Neural progenitor cell (in vitro differentiated cells): Measurements from ENCODE around the gene SIL1. TPM values are rescaled to one million over a fixed set of nuclear protein-coding genes. Genes with fewer than 3 reads are reported as not detected.
A peak's percentile ranks its signal among the peaks of the same experiment; 100 is the strongest.

Source experiments
- DNase-seq: peaks from one replicate; pipeline ENCODE4 v3.0.0-alpha.2; 2016; ENCODE audit warnings: low spot score
- H2AFZ ChIP-seq: fragments of 200-600 bp; sonication (generic); replicated peaks from 2 replicates; pipeline ENCODE4 v1.6.1; 2016; ENCODE audit warnings: antibody characterized with exemption
- H3F3A ChIP-seq: fragments of 200-600 bp; sonication (generic); 2 replicates; pipeline ENCODE4 v1.6.1; 2016; ENCODE audit warnings: antibody characterized with exemption, low read depth
- H3K27ac ChIP-seq: fragments of 200-600 bp; sonication (generic); 2 replicates; pipeline ENCODE4 v1.5.1; 2016; ENCODE audit warnings: mild to moderate bottlenecking
- H3K27me3 ChIP-seq: fragments of 200-600 bp; sonication (generic); 2 replicates; pipeline ENCODE4 v1.6.1; 2016; ENCODE audit warnings: mild to moderate bottlenecking, moderate library complexity
- H3K36me3 ChIP-seq: fragments of 200-600 bp; sonication (generic); 2 replicates; pipeline ENCODE4 v1.5.1; 2016
- H3K4me1 ChIP-seq: fragments of 200-600 bp; sonication (generic); 2 replicates; pipeline ENCODE4 v1.6.1; 2016; ENCODE audit warnings: mixed run types
- H3K4me2 ChIP-seq: fragments of 200-600 bp; sonication (generic); 2 replicates; pipeline ENCODE4 v1.6.1; 2016
- H3K4me3 ChIP-seq: fragments of 200-600 bp; sonication (generic); 2 replicates; pipeline ENCODE4 v1.5.1; 2016
- H3K79me2 ChIP-seq: fragments of 200-600 bp; sonication (generic); 2 replicates; pipeline ENCODE4 v1.6.1; 2016; ENCODE audit warnings: low read depth
- H3K9ac ChIP-seq: fragments of 200-600 bp; sonication (generic); 2 replicates; pipeline ENCODE4 v1.6.1; 2016
- H3K9me3 ChIP-seq: fragments of 200-600 bp; sonication (generic); 2 replicates; pipeline ENCODE4 v1.5.1; 2016; ENCODE audit warnings: low read depth
- H4K20me1 ChIP-seq: fragments of 200-600 bp; sonication (generic); 2 replicates; pipeline ENCODE4 v1.6.1; 2016; ENCODE audit warnings: low read depth
- H3K27ac Mint-ChIP-seq: 3 replicates; pipeline ENCODE4 v1.8.0; 2021; ENCODE audit warnings: mixed read lengths
- H3K27me3 Mint-ChIP-seq: 2 replicates; pipeline ENCODE4 v1.8.0; 2022; ENCODE audit warnings: low read depth, mild to moderate bottlenecking, inconsistent platforms, moderate library complexity, mixed read lengths; ENCODE audit not compliant: insufficient read depth
- H3K36me3 Mint-ChIP-seq: 3 replicates; pipeline ENCODE4 v1.8.0; 2021; ENCODE audit warnings: mixed read lengths
- H3K4me1 Mint-ChIP-seq: 3 replicates; pipeline ENCODE4 v1.8.0; 2021; ENCODE audit warnings: mixed read lengths
- H3K4me3 Mint-ChIP-seq: 3 replicates; pipeline ENCODE4 v1.8.0; 2021; ENCODE audit warnings: mild to moderate bottlenecking, moderate library complexity, mixed read lengths
- H3K9me3 Mint-ChIP-seq: 3 replicates; pipeline ENCODE4 v1.8.0; 2020; ENCODE audit warnings: mixed read lengths
- EZH2 ChIP-seq: fragments of 200-600 bp; sonication (generic); IDR thresholded peaks from 2 replicates; pipeline ENCODE4 v1.6.1; 2017; ENCODE audit warnings: antibody characterized with exemption, mild to moderate bottlenecking, moderate library complexity
- EZH2phosphoT487 ChIP-seq: fragments of 200-600 bp; sonication (generic); IDR thresholded peaks from 2 replicates; pipeline ENCODE4 v1.6.1; 2017; ENCODE audit warnings: antibody characterized with exemption
- total RNA-seq: library from RNA; depleted of rRNA; stranded (reverse); fragments of >200 nt; gene quantifications from 2 replicates; pipeline ENCODE4 v1.2.3, GENCODE V29; 2015; ENCODE audit warnings: low replicate concordance
- TF ChIP-seq, protein P1 (sequence below): fragments of 200-600 bp; sonication (generic); IDR thresholded peaks from 2 replicates; pipeline ENCODE4 v1.5.1; 2017; ENCODE audit warnings: antibody characterized with exemption, mild to moderate bottlenecking

Gene SIL1
- total RNA-seq, 1 donor from 2014 or later, result 5.5 TPM

DNA sequence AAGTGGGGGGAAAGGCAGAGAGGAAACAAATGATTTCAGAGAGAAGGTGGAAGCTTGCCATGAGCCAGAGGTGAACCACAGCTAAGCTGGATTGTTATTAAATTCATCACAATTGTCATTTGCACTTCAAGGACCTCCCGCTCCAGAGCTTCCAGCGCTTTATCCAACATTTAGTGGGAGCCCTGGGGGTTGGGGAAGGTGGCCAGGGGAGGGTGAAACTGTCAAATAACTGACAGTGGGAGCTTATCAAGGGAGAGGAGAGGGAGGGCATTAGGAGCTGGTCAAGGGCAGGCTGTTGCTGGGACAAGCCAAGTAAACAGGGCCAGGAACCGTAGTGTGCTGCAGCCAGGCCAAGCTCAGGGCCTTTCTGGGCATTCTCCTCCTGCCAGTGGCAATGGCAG is 71.5 kb downstream of the SIL1 start:
- no peak for TF ChIP-seq EZH2
- no peaks in the 10 kb centered on the region for H3K9me3 ChIP-seq
- H3K4me3 Mint-ChIP-seq, result no peak overlapping the region
- no peak overlapping the region for H3K9ac ChIP-seq
- H3K79me2 ChIP-seq, result no peaks in the 10 kb centered on the region
- H3K9me3 Mint-ChIP-seq, result no peaks in the 10 kb centered on the region
- peaks cover 12% of the 10 kb centered on the region for H3K4me1 ChIP-seq
- no peaks in the 10 kb centered on the region for H3F3A ChIP-seq
- H3K4me3 ChIP-seq, result no peak overlapping the region
- H3K36me3 ChIP-seq, result no peaks in the 10 kb centered on the region
- H3K27ac ChIP-seq, result no peak overlapping the region
- H3K27me3 ChIP-seq, result no peaks in the 10 kb centered on the region
- H3K27me3 Mint-ChIP-seq, result no peaks in the 10 kb centered on the region
- H3K4me1 Mint-ChIP-seq, result peaks cover 18% of the 10 kb centered on the region
- no peak overlapping the region for H2AFZ ChIP-seq
- H3K27ac Mint-ChIP-seq, result no peak overlapping the region
- peaks cover 2% of the 10 kb centered on the region for H3K36me3 Mint-ChIP-seq
- H4K20me1 ChIP-seq, result no peaks in the 10 kb centered on the region
- no peak for DNase-seq
- H3K4me2 ChIP-seq, result no peak overlapping the region

DNA sequence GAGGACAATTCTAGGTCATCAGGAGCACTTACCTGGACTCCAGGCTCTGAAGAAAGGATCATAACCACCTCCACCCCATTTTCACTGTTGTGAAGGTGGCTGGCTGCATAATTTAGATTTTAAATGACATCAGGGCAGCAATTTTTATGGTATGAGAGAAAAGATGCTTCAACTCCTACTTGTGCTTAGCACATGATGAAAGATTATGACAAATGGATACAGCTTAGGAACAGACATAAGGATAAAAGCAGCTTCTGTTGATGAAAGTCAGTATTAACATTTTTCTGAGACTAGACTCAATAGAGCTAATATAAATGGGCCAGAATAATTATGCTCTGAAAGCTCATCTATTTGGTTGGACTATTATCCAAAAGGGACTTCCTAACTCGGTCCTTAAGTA is 72.2 kb downstream of the SIL1 start:
- no peaks in the 10 kb centered on the region for H3K36me3 ChIP-seq
- Mint-ChIP-seq H3K9me3 (no peaks in the 10 kb centered on the region), H3K4me1 (peaks cover 11% of the 10 kb centered on the region), H3K27me3 (no peaks in the 10 kb centered on the region), H3K27ac (no peak overlapping the region), H3K36me3 (peaks cover 2% of the 10 kb centered on the region), H3K4me3 (no peak overlapping the region)
- no peak for DNase-seq
- no peaks in the 10 kb centered on the region for H3K79me2 ChIP-seq
- peaks cover 5% of the 10 kb centered on the region for H3K4me1 ChIP-seq
- no peak overlapping the region for H3K27ac ChIP-seq
- H3K4me3 ChIP-seq, result no peak overlapping the region
- no peak for TF ChIP-seq EZH2phosphoT487
- no peak overlapping the region for H3K9ac ChIP-seq
- no peaks in the 10 kb centered on the region for H3K27me3 ChIP-seq
- no peaks in the 10 kb centered on the region for H3K9me3 ChIP-seq
- H4K20me1 ChIP-seq, result no peaks in the 10 kb centered on the region
- H3F3A ChIP-seq, result no peaks in the 10 kb centered on the region
- H3K4me2 ChIP-seq, result no peak overlapping the region
- no peak overlapping the region for H2AFZ ChIP-seq

DNA sequence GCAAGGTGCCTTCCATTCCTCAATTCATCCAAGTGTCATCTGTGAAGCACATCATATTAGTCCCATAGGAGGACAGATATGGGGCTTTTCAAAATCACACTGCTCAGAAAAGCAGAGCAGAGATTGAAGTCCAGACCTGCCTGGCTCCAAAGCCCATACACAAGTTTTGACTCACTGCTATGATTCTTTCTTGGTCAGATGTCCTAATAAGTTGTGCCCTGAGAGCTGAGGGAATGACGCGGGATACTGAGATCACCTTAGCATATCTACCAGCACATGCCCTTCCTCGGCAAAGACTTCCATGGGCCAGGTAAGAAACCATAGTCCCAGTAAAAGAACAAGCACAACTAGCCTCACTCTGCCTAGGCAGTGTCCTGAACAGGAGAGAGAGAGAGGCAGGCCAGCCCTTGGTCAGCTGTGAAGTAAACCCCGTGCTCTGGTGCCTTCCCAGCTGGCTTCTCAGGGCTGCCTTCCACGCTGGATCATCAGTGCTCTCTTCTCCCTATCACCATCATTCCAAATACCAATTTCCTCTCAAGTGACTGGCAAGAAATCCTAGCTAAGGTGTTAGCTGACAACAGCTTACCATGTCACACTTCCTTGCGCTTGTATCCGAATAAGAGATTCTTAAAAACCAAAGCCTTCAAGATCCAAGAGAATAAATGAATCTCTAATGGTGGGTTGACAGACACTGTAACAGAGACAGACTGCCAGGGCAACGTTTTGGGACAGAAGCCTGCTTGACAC is 73.2 kb downstream of the SIL1 start:
- H3K27me3 Mint-ChIP-seq, result no peaks in the 10 kb centered on the region
- H2AFZ ChIP-seq, result no peak overlapping the region
- H3K27ac Mint-ChIP-seq, result peak overlapping the region; percentile 22
- H3K4me1 Mint-ChIP-seq, result peaks cover 7% of the 10 kb centered on the region
- no peaks in the 10 kb centered on the region for H4K20me1 ChIP-seq
- H3K27me3 ChIP-seq, result no peaks in the 10 kb centered on the region
- H3F3A ChIP-seq, result no peaks in the 10 kb centered on the region
- no peak for DNase-seq
- H3K4me1 ChIP-seq, result no peaks in the 10 kb centered on the region
- no peaks in the 10 kb centered on the region for H3K79me2 ChIP-seq
- H3K36me3 ChIP-seq, result no peaks in the 10 kb centered on the region
- H3K36me3 Mint-ChIP-seq, result peaks cover 2% of the 10 kb centered on the region
- H3K9me3 Mint-ChIP-seq, result no peaks in the 10 kb centered on the region
- no peaks in the 10 kb centered on the region for H3K9me3 ChIP-seq
- H3K9ac ChIP-seq, result no peak overlapping the region
- H3K4me3 Mint-ChIP-seq, result no peak overlapping the region
- TF ChIP-seq, protein P1, sequence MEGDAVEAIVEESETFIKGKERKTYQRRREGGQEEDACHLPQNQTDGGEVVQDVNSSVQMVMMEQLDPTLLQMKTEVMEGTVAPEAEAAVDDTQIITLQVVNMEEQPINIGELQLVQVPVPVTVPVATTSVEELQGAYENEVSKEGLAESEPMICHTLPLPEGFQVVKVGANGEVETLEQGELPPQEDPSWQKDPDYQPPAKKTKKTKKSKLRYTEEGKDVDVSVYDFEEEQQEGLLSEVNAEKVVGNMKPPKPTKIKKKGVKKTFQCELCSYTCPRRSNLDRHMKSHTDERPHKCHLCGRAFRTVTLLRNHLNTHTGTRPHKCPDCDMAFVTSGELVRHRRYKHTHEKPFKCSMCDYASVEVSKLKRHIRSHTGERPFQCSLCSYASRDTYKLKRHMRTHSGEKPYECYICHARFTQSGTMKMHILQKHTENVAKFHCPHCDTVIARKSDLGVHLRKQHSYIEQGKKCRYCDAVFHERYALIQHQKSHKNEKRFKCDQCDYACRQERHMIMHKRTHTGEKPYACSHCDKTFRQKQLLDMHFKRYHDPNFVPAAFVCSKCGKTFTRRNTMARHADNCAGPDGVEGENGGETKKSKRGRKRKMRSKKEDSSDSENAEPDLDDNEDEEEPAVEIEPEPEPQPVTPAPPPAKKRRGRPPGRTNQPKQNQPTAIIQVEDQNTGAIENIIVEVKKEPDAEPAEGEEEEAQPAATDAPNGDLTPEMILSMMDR, result no peak
- no peak for TF ChIP-seq EZH2phosphoT487
- no peak for TF ChIP-seq EZH2
- no peak overlapping the region for H3K4me2 ChIP-seq
- H3K27ac ChIP-seq, result no peak overlapping the region
- no peak overlapping the region for H3K4me3 ChIP-seq

DNA sequence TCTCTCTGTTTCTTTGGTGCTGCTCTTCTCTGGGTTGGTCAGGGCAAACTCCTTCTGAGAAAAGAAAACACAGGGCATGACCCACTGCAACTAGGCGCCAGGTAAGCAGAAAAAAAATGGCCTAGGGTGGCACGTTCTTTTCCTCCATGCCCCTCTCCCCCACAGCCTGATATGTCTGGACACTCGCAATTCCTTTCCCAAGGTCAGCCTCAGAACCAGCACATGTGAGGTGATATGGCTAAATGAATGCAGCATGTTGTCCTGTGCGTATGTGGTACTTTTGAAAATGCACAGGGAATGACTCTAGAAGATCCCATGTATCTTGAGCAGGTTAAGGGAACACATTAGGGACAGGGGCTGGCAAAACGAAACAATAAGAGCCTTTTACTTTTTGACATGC is 77.0 kb downstream of the SIL1 start:
- H3K27ac Mint-ChIP-seq, result no peak overlapping the region
- no peaks in the 10 kb centered on the region for H3K4me1 ChIP-seq
- no peak for DNase-seq
- no peak for TF ChIP-seq EZH2
- TF ChIP-seq EZH2phosphoT487, result no peak
- TF ChIP-seq, protein P1, result no peak
- H3K9me3 ChIP-seq, result no peaks in the 10 kb centered on the region
- no peak overlapping the region for H3K4me3 Mint-ChIP-seq
- no peaks in the 10 kb centered on the region for H3K27me3 Mint-ChIP-seq
- H3K27me3 ChIP-seq, result no peaks in the 10 kb centered on the region
- H3K4me3 ChIP-seq, result no peak overlapping the region
- H2AFZ ChIP-seq, result no peak overlapping the region
- no peak overlapping the region for H3K4me2 ChIP-seq
- no peak overlapping the region for H3K9ac ChIP-seq
- no peaks in the 10 kb centered on the region for H3K36me3 ChIP-seq
- H3K79me2 ChIP-seq, result no peaks in the 10 kb centered on the region
- H3K9me3 Mint-ChIP-seq, result no peaks in the 10 kb centered on the region
- H3F3A ChIP-seq, result no peaks in the 10 kb centered on the region
- peaks cover 2% of the 10 kb centered on the region for H3K4me1 Mint-ChIP-seq
- H3K27ac ChIP-seq, result no peak overlapping the region
- H3K36me3 Mint-ChIP-seq, result no peaks in the 10 kb centered on the region
- H4K20me1 ChIP-seq, result no peaks in the 10 kb centered on the region
